HG03558 (cell line): ENCODE results near the gene ITGA4.

Experiments
- ATAC-seq: cut with Tn5 transposase; IDR thresholded peaks from one replicate; pipeline ENCODE4 v1.9.1; 2021; ENCODE audit warnings: moderate number of reproducible peaks; ENCODE audit not compliant: unreplicated experiment; ENCODE audit errors: extremely low read depth

ITGA4 gene

GRCh38 chr2:181570833-181571661 is 113.9 kb downstream of the ITGA4 start:
- ATAC-seq: no peak

GRCh38 chr2:181573140-181573736 is 116.1 kb downstream of the ITGA4 start:
- no peak for ATAC-seq

DNA sequence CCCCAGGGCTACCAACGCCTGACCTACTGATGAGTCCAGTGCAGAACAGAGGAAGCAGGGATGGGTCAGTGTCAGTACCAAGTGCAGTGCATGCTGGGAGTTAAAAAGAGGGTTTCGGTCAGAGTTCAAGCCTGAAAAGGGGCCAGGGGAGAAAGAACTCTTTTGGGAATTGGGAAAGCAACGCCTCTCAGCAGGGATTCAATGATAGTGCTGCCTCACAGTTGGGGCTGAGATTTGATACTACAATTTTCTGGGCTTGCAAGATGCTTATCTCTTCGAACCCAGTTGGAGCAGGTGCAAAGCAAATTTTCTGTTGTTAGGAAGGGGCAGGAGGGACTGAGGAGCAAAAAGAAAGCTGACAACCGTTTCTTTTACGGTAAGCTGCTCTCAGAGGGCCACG is 117.1 kb downstream of the ITGA4 start:
- ATAC-seq: no peak

DNA sequence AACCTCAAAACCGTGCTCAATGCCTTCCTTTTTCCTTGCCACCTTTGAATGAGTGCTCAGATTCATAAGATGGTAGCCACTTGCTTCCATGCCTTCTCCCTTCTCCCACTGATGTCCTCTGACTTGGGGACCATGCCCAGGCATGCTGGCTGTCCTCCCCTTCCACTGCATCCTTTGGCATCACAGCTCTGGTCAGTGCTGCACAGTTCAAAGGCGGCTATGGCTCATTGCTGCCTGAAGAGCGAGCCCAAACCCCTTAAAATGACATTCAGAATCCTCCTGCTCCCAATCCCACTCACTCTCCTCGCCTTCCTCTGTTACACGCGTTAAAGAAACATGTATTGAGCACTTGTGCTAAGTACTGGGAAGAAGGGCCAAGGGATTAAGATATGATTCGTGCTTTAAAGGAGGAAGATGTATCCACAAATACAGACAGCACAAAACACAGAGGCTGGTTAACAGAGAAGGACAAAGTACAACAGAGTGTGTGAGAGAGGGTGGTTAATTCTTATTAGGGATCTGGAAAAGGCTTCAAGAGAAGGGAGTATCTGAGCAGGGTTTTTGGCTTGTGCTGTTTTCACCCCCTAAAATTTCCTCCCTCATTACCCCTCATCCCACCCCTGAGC is 118.0 kb downstream of the ITGA4 start:
- no peak for ATAC-seq

DNA sequence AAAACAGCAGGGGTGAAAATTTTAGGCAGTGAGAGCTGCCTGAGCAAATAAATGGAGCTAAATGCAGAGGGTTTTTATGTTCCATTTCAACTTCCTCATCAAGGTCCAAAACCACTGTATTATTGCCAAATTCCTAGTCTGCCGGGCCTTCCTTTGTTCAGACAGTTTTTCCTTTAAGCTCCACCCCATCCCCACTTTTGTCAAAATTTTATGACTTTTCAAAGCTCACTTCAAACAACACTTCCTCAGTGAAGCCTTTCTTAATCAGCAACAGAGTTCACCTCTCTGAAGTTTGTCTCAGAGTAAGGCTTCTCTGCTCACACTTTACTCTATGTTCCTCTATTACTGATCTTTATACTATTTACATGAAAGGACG is 118.5 kb downstream of the ITGA4 start:
- no peak for ATAC-seq

- ATAC-seq: no peak
Observed at GRCh38 chr2:181576431-181576830, 119.2 kb downstream of the ITGA4 start.

- ATAC-seq: no peak
Observed at GRCh38 chr2:181578829-181579228, 121.6 kb downstream of the ITGA4 start.

DNA sequence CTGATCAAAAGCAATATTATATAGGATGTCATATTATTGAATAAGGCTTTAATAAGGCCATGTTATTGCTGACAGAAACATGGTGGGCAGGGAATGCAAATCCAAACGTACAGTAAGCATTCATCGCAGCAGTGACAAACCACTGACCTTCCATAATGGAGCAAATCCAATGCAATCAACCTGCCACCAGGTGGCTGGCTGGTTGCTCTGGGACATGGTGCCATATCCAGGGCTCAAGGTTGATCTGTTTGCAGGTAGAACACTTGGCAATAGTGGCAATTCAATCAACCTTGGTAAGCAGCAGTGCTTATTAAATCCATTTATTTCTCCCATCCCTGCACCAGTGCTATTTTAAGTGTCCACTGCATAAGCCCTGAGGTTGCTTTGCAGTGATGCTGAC is 124.3 kb downstream of the ITGA4 start:
- ATAC-seq: no peak

DNA sequence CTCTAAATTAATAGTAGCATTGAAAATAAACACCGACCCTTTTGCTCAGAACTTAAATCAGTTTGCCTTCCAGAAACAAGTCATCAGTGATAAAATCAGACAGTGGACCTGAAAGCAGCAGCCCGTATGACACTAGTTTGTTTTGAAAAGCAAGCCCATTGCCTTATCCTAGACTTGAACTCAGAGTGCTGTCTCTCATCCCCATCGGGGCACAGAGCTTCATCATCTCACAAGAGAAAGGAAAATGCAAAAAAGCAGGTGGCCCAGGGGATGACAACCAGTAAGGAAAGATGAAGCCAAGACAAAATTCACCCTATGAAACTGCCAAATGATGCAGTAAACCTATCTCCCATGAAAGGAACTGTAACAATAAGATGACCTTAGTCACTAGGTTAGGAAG is 128.5 kb downstream of the ITGA4 start:
- no peak for ATAC-seq
